Prostate gland (tissue), 2 donors: ENCODE data around the gene TLX2.

Source experiments
- POLR2A ChIP-seq: fragments of 450-650 bp; IDR thresholded peaks from one replicate; pipeline ENCODE4 v1.6.1; 2016; ENCODE audit warnings: antibody characterized with exemption, mild to moderate bottlenecking
- POLR2AphosphoS5 ChIP-seq: sonication (generic); formaldehyde crosslinking; IDR thresholded peaks from one replicate; pipeline ENCODE4 v1.6.1; 2017; ENCODE audit warnings: antibody characterized with exemption
- TF ChIP-seq, protein P1 (sequence below), 4 experiments: fragments of 200-600 bp in 2 of 4; fragments of 450-650 bp in 2 of 4; sonication (generic) in 2 of 4; IDR thresholded peaks; 1 replicate in 3 of 4; 2 replicates in 1 of 4; pipeline ENCODE4 v1.5.1; 2016 to 2019; ENCODE audit warnings: antibody characterized with exemption in 4 of 4, mild to moderate bottlenecking in 2 of 4, moderate library complexity in 2 of 4

GRCh38 chr2:74472945-74473258 is 41.3 kb upstream of the TLX2 start:
- TF ChIP-seq POLR2A (no peak), POLR2AphosphoS5 (no peak)
- TF ChIP-seq, protein P1, sequence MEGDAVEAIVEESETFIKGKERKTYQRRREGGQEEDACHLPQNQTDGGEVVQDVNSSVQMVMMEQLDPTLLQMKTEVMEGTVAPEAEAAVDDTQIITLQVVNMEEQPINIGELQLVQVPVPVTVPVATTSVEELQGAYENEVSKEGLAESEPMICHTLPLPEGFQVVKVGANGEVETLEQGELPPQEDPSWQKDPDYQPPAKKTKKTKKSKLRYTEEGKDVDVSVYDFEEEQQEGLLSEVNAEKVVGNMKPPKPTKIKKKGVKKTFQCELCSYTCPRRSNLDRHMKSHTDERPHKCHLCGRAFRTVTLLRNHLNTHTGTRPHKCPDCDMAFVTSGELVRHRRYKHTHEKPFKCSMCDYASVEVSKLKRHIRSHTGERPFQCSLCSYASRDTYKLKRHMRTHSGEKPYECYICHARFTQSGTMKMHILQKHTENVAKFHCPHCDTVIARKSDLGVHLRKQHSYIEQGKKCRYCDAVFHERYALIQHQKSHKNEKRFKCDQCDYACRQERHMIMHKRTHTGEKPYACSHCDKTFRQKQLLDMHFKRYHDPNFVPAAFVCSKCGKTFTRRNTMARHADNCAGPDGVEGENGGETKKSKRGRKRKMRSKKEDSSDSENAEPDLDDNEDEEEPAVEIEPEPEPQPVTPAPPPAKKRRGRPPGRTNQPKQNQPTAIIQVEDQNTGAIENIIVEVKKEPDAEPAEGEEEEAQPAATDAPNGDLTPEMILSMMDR (IDR thresholded peaks at IDR 0.05): no peak
